Iris pigment epithelial cell (primary cell): ENCODE results near the gene RNU1-4.
"Not testable (repeated sequence)": the region's sequence is repeated elsewhere in the genome, so short reads cannot be mapped to it uniquely, and the experiment has no call there.

Experiments used
- DNase-seq: peaks from one replicate; pipeline ENCODE4 v3.0.0-alpha.2; 2011; ENCODE audit warnings: low read depth

Gene RNU1-4

DNA sequence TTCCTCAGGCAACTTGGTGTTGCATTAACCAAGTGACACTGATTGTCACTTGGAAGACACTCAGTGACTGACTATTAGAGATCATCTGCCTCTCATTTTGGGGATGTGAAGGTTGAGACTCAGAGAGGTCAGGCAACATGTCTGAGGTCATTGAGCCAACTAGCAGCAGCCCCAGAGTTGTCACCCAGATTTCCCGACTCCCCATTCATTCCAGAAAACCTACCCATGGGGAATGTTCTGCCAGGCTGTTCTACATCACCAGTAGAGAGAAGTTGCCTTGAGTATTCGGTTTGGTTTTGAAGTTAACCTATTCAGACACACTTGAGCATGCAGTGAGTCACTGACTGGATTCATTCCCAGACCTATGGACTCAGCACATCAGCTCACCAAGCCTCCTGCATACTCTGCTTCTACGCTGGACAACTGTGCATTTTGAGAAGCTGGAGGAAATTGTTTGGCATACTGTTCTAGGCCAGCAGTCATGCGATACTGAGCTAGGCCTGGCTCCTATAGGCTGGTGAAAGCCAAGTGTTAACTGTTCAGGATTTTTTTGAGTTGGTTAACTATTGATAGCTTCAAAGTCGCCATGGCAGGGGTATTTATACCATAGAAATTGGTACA, 29.9 kb downstream of the RNU1-4 start:
- DNase-seq: peak; percentile 94

DNA sequence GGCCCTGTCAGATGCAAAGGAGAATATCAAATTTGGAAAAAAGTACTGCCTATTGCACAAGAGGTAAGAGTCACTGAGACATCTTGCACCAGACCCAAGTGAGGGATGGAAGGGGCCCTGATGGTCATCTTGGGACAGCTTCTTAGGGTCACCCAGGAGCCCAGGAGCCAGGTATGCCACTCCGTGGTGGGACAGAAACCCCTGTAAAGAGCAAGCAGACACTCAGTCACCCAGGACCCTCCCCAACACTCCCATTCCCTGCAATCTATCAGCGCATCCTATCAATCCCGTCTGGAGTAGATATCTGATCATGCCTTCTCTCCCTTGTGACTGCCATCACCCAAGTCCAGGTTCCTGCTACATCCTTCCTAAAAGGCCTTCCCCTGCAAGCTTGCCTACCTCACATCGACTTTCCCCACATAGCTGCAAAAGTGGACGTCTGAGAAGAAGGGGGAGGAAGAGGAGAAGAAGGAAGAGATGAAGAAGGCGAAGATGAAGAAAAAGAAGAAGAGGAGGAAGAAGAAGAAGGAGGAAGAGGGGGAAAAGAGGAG, 30.7 kb downstream of the RNU1-4 start:
- DNase-seq: not testable (repeated sequence)

DNA sequence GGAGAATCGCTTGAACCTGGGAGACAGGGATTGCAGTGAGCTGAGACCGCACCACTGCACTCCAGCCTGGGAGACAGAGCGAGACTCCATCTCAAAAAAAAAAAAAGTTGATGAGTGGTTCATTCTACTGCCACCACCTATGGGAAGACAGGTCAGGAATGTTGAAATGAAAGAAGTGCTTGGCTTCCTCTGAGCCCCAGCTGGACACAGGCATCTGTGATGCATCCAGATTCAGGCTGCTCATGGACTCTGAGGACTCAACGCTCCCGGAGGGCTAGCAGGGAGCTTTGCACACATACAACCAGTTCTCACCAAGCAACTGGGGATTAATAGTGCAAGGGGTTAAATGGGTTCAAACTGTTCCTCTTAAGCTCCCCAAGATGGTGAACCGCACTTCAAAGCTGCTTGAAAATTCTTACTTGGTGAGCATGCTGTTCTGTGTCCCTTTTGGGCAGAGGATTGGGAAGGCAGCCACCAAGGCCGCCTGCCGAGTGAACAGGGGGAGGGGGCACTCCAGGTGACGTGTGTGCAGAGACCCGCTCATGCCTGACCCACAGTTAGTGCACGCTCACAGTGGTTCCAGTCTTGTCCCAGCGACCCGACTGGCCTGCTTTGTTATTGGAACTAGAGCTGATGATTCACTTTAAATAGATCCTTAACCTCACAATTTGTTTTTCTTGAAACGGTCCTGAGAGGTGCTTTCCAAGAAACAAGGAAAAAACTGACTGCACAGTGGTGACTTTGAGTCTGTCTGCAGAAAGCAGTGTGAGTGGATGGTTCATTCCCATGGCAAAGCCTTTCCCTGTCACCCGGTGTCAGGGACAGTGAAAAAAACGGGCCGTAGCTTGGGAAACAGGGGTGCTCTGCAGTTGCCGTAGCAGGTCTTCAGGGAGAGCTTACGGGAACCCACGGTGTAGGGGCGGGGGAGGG, 32.2 kb downstream of the RNU1-4 start:
- peak; percentile 36 for DNase-seq

DNA sequence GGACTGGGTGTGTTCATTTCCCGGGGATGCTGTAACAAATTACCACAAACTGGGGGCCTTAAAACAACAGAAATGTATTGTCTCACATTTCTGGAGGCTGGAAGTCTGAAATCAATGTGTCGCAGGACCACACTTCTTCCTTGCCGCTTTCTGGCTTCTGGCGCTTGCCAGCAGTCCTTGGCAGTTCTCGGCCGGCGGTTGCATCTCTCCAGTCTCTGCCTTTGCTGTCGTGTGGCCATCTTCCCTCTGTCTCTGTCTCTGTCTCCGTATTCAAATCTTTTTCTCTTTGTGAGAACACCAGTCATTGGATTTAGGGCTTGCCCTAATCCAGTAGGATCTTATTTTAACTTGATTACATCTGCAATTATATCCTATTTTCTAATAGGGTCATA, 32.9 kb downstream of the RNU1-4 start:
- not testable (repeated sequence) for DNase-seq

DNA sequence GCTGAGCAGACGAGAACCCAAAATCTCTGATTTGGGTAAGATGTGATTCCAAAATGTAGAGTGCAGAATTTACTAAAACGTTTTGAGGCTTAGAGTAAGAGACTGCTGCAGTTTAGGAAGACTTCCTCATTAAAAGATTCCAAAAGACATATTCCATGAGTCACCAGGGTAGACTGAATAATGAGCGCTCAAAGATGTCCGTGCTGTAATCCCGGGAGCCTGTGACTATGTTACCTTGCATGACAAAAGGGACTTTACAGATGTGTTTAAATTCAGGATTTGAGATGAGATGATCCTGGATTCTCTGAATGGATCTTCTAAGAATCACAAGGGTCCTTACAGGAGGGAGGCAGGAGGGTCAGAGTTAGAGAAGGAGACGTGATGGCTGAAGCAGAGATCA, 33.4 kb downstream of the RNU1-4 start:
- DNase-seq: not testable (repeated sequence)

DNA sequence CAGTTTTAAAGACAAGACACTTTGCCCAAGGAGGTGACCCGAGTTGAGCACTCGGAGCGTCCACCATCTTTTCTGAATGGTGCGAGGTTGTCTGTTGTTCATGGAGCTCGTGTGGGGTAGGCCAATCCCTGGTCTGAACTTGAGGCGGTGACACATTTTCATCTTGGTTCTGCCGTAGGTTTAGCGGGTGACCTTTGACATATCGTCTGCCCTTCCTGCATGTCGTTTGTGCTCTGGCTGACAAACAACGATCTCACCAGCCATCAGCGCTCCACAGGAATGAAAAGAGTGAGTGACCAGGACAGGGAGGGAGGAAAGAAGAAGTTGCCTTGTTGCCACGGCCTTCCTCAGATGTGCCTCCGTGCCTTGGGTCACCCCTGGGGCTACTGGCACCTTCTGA, 34.5 kb downstream of the RNU1-4 start:
- not testable (repeated sequence) for DNase-seq

DNA sequence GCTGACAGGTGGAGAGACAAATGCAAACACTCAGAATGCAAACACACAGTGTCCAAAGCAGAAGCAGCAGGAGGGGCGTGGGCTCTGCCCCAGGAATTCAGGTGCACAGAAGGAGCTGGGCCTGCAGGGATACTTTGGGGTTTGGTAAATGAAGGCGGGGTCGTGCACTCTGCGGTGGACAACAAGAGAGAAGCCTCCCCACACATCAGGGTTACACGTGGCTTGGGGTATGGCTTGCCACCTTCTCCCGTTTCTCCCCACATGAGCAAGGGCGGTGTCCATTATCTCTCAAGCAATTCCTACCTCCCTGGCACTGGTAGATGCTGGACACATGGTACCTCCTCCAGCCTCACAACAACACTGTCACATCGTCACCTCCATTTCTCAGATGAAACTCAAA, 35.0 kb downstream of the RNU1-4 start:
- not testable (repeated sequence) for DNase-seq

GRCh38 chr1:16776248-16776647, 35.9 kb downstream of the RNU1-4 start:
- DNase-seq: not testable (repeated sequence)

DNA sequence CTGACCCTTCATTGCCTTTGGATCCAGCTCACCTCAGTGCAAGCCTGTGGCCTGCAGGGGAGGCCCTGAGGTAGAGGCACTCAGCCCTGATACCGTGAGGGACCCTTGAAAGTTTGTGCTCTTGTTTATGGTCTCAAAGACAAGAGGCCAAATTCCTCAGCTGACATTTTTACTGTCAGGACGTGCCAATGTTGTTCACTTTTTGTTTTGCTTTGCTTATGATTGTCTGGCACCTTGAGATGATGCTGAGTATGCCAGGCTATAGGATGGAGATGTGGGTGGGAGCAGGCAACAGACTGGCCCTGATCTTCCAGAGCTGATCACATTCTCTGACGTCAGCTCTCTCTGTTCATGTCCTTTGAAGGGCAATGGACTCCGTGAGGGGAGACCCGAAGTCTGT, 36.5 kb downstream of the RNU1-4 start:
- not testable (repeated sequence) for DNase-seq

DNA sequence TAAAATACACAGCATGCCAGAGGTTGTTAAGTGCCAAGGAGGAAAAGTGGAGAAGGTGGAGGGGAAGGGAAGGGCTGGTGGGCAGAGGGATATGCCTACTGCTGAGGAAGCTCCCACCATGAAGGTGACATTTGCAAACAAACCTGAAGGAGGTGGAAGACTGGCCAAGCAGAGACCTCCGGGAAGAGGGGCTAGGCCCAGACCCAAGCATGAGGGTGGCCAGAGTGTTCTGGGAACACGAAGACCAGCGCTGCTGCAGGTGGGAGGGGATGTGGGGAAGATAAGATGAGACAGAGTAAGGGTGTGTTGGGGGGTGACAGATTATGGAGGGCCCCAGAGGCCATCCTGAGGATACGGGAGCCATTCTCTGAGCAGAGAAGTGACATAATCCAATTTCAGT, 37.5 kb downstream of the RNU1-4 start:
- not testable (repeated sequence) for DNase-seq

- DNase-seq: not testable (repeated sequence)
Measured at GRCh38 chr1:16779525-16779924, 39.2 kb downstream of the RNU1-4 start.

DNA sequence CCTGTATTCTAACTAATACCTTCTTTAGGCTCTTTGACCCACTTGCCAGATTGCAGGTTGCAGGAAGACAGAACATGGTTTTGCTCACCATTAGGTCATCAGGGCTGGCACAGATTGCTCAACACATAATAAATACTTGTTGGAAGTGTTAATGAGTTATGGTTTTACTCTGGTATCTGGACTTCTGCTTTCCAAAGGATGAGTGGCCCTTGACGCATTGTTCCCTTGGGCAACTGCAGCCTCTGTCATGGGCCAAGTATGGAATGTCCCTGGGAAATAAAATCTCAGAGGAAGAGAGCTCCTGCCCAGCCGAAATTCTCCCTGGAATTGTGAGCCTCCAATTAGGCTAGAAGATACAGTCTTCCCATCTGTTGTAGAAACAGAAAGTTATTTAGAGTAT, 40.7 kb downstream of the RNU1-4 start:
- DNase-seq: not testable (repeated sequence)

DNA sequence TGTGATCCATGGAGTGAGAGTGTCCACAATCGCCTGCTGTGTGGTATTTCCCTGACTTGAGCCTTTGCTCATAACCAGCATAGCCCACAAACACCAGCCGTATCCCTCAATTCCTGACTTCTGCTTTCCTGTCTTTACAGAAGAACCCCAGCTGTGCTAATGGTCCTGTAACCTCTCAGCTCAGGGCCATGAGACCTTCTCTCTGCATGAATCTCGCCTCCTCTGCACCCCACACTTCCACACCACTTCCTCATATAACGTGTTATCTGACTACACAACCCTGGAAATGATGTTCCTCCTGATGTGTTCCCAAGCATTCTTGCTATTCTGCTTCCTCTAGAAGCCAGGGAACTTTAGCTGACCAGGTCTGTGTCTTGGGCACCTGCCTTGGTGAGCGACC, 41.3 kb downstream of the RNU1-4 start:
- DNase-seq: not testable (repeated sequence)

DNA sequence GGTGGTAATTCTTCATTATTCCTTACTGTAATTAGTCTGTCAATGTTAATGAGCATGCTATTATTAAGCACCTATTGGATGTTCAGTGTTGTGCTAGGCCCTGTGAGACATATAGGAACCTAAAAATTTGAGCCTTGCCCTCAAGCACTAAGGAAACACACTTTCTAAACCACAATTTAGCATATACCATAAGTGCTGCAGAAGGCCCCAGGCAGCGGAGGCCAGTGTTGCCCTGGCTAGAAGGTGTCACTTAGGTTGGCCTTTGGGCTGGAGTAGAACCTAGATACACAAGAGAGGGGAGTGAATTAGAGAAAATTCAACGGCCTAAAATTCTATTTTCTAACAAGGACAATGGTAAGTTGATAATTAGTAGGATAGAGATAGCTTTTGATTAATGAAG, 44.6 kb downstream of the RNU1-4 start:
- DNase-seq: not testable (repeated sequence)

- not testable (repeated sequence) for DNase-seq
Measured at GRCh38 chr1:16786362-16786761, 46.0 kb downstream of the RNU1-4 start.

GRCh38 chr1:16787175-16787574, 46.9 kb downstream of the RNU1-4 start:
- not testable (repeated sequence) for DNase-seq

DNA sequence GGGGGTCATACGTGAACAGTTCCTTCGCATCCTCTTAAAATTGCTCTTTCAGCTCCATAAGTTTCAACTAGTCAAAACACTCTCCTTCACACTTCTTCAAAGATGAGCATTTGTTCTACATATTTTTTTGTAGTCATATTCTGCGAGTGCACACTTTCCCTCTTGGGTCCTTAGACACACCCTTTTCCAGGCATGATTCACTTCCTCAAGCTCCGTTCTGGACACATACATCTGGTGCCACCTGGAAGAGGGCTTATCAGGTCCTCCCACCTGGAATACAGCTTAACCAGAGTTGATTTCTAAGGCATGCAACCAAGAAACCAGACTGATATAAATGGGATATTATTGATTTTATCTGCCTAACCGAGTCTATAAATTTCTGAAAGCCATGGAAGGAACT, 47.4 kb downstream of the RNU1-4 start:
- DNase-seq: not testable (repeated sequence)
